SU-DHL-6 (cell line): ENCODE results near the gene DEGS1.

Experiments used
- H2AFZ ChIP-seq: fragments of 200-600 bp; sonication (generic); 2 replicates; pipeline ENCODE4 v1.6.1; 2014; ENCODE audit warnings: low read depth, mild to moderate bottlenecking, moderate library complexity, mixed read lengths, antibody characterized with exemption, low read length; ENCODE audit not compliant: severe bottlenecking
- H3F3A ChIP-seq: fragments of 200-600 bp; shearing (Covaris generic); 2 replicates; pipeline ENCODE4 v1.6.0; 2016; ENCODE audit warnings: antibody characterized with exemption, mild to moderate bottlenecking; ENCODE audit not compliant: insufficient read depth
- H3K27ac ChIP-seq: fragments of 200-600 bp; sonication (generic); 2 replicates; pipeline ENCODE4 v1.5.1; 2016; ENCODE audit warnings: low read depth, mild to moderate bottlenecking, low read length, moderate library complexity, mixed read lengths
- H3K27me3 ChIP-seq: fragments of 200-600 bp; sonication (generic), shearing (Covaris generic); 2 replicates; pipeline ENCODE4 v1.6.0; 2014; ENCODE audit warnings: mild to moderate bottlenecking, low read length
- H3K36me3 ChIP-seq: fragments of 200-600 bp; sonication (generic); 2 replicates; pipeline ENCODE4 v1.6.1; 2014; ENCODE audit warnings: mild to moderate bottlenecking, low read length, mixed read lengths
- H3K4me2 ChIP-seq: fragments of 300-600, 200-600 bp; shearing (Covaris generic), sonication (generic); 2 replicates; pipeline ENCODE4 v1.6.0; 2014; ENCODE audit warnings: low read length, low read depth, mild to moderate bottlenecking; ENCODE audit not compliant: poor library complexity, severe bottlenecking
- H3K4me3 ChIP-seq: fragments of 200-600 bp; sonication (generic); 2 replicates; pipeline ENCODE4 v1.5.1; 2014; ENCODE audit warnings: antibody characterized with exemption, low read length, mild to moderate bottlenecking, mixed read lengths; ENCODE audit not compliant: insufficient read depth, poor library complexity, severe bottlenecking
- H3K79me2 ChIP-seq: fragments of 200-600 bp; sonication (generic); 2 replicates; pipeline ENCODE4 v1.6.1; 2014; ENCODE audit warnings: mild to moderate bottlenecking, low read length, moderate library complexity; ENCODE audit not compliant: insufficient read depth
- H3K9ac ChIP-seq: fragments of 200-600 bp; sonication (generic); 2 replicates; pipeline ENCODE4 v1.7.0; 2014; ENCODE audit warnings: mild to moderate bottlenecking, low read length
- H3K9me2 ChIP-seq: fragments of 200-600 bp; sonication (generic); replicated peaks from 2 replicates; pipeline ENCODE4 v1.6.1; 2014; ENCODE audit warnings: low read length; ENCODE audit not compliant: insufficient read depth
- H3K9me3 ChIP-seq: fragments of 200-600 bp; sonication (generic); 2 replicates; pipeline ENCODE4 v1.6.1; 2014; ENCODE audit warnings: low read length, mixed read lengths; ENCODE audit not compliant: insufficient read depth
- H4K20me1 ChIP-seq: fragments of 200-600 bp; sonication (generic); 2 replicates; pipeline ENCODE4 v1.6.1; 2014; ENCODE audit warnings: low read depth, mild to moderate bottlenecking, antibody characterized with exemption, low read length, moderate library complexity, mixed read lengths
- CTCF ChIP-seq: fragments of 200-600 bp; sonication (generic); IDR thresholded peaks from one replicate; pipeline ENCODE4 v1.5.1; 2017; ENCODE audit warnings: antibody characterized with exemption, mild to moderate bottlenecking, low read length, moderate library complexity; ENCODE audit not compliant: insufficient read depth, poor library complexity, severe bottlenecking
- EZH2phosphoT487 ChIP-seq: fragments of 200-600 bp; sonication (generic), shearing (Covaris generic); conservative IDR thresholded peaks from 2 replicates; pipeline ENCODE4 v1.6.1; 2018; ENCODE audit warnings: mild to moderate bottlenecking, antibody characterized with exemption, low read length, moderate library complexity, mixed read lengths

Gene DEGS1

GRCh38 chr1:224175617-224176016 is 7.4 kb upstream of the DEGS1 start:
- H3K4me3 ChIP-seq: no peak overlapping the region
- H3K36me3 ChIP-seq: no peaks in the 10 kb centered on the region
- no peaks in the 10 kb centered on the region for H3K27me3 ChIP-seq
- no peaks in the 10 kb centered on the region for H4K20me1 ChIP-seq
- no peak overlapping the region for H3K27ac ChIP-seq
- TF ChIP-seq CTCF (no peak), EZH2phosphoT487 (no peak)
- H3K9me3 ChIP-seq: no peaks in the 10 kb centered on the region
- no peak overlapping the region for H2AFZ ChIP-seq
- H3K4me2 ChIP-seq: no peak overlapping the region
- H3K9ac ChIP-seq: no peak overlapping the region
- H3K9me2 ChIP-seq: no peaks in the 10 kb centered on the region
- no peaks in the 10 kb centered on the region for H3F3A ChIP-seq
- no peaks in the 10 kb centered on the region for H3K79me2 ChIP-seq

GRCh38 chr1:224177356-224177999 is 5.6 kb upstream of the DEGS1 start:
- H3K9ac ChIP-seq: no peak overlapping the region
- no peak overlapping the region for H3K27ac ChIP-seq
- TF ChIP-seq EZH2phosphoT487: no peak
- no peaks in the 10 kb centered on the region for H4K20me1 ChIP-seq
- no peaks in the 10 kb centered on the region for H3K27me3 ChIP-seq
- H3F3A ChIP-seq: peaks cover 10% of the 10 kb centered on the region
- no peaks in the 10 kb centered on the region for H3K36me3 ChIP-seq
- H2AFZ ChIP-seq: no peak overlapping the region
- no peaks in the 10 kb centered on the region for H3K79me2 ChIP-seq
- no peak overlapping the region for H3K4me2 ChIP-seq
- H3K4me3 ChIP-seq: no peak overlapping the region
- H3K9me3 ChIP-seq: no peaks in the 10 kb centered on the region
- no peaks in the 10 kb centered on the region for H3K9me2 ChIP-seq

GRCh38 chr1:224178894-224179293 is 4.1 kb upstream of the DEGS1 start:
- no peak overlapping the region for H3K27ac ChIP-seq
- no peak for TF ChIP-seq CTCF
- TF ChIP-seq EZH2phosphoT487: no peak

GRCh38 chr1:224180783-224181452 is 2.1 kb upstream of the DEGS1 start:
- Histone ChIP-seq H3K9ac (no peak overlapping the region), H3K36me3 (no peaks in the 10 kb centered on the region), H3K9me3 (no peaks in the 10 kb centered on the region), H3K27ac (no peak overlapping the region), H3K79me2 (peaks cover 28% of the 10 kb centered on the region), H4K20me1 (no peaks in the 10 kb centered on the region), H3K4me2 (no peak overlapping the region), H3K4me3 (no peak overlapping the region), H3F3A (peaks cover 15% of the 10 kb centered on the region), H2AFZ (no peak overlapping the region), H3K27me3 (no peaks in the 10 kb centered on the region), H3K9me2 (no peaks in the 10 kb centered on the region)
- TF ChIP-seq EZH2phosphoT487 (no peak), CTCF (no peak)

More at GRCh38 chr1:224178894-224179293, 4.1 kb upstream of the DEGS1 start:
- H4K20me1 ChIP-seq: no peaks in the 10 kb centered on the region
- H2AFZ ChIP-seq: no peak overlapping the region
- peaks cover 15% of the 10 kb centered on the region for H3F3A ChIP-seq
- no peak overlapping the region for H3K9ac ChIP-seq
- H3K4me3 ChIP-seq: no peak overlapping the region
- H3K36me3 ChIP-seq: no peaks in the 10 kb centered on the region
- H3K9me3 ChIP-seq: no peaks in the 10 kb centered on the region
- H3K9me2 ChIP-seq: no peaks in the 10 kb centered on the region
- H3K79me2 ChIP-seq: peaks cover 8% of the 10 kb centered on the region
- H3K27me3 ChIP-seq: no peaks in the 10 kb centered on the region
- no peak overlapping the region for H3K4me2 ChIP-seq
